ENCODE results near the gene ZBED4. TPM values are rescaled to one million over a fixed set of nuclear protein-coding genes. Genes with fewer than 3 reads are reported as not detected.

Gene ZBED4
- total RNA-seq, 2 experiments from 2014 or later = 18.4 TPM

- peaks cover 52% of the 10 kb centered on the region for H3K4me1 Mint-ChIP-seq (ENCODE audit: low read depth)
- peaks cover 29% of the 10 kb centered on the region for H3K36me3 Mint-ChIP-seq
- no peaks in the 10 kb centered on the region for H3K27me3 Mint-ChIP-seq
- DNase-seq = peak; percentile 53
- peak within 1 kb of the TSS; percentile 90 for H3K4me3 Mint-ChIP-seq
- POLR2A ChIA-PET = interaction anchor here (1.1 to 1.2 kb wide), 2 partner anchors 37 to 88 kb away, joined by 3 read pairs; no protein-coding TSS in a partner anchor
- intact Hi-C loops (cut with micrococcal nuclease) = no loop called here
- CTCF ChIA-PET = no interaction called here
- peak within 1 kb of the TSS; percentile 92 for H3K27ac Mint-ChIP-seq
- H3K9me3 Mint-ChIP-seq = no peaks in the 10 kb centered on the region
Measured at GRCh38 chr22:49827853-49828598, 25.6 kb upstream of the ZBED4 start, which contains the start of gene BRD1. Gene BRD1 (minus strand): TSS chr22:49827873. CDS start chr22:49824317, 3,556 bp downstream.

GRCh38 chr22:49828599-49828965 is 25.1 kb upstream of the ZBED4 start:
- intact Hi-C loops (cut with micrococcal nuclease) = no loop called here
- POLR2A ChIA-PET = interaction anchor here (1.1 to 1.6 kb wide), 3 partner anchors 23 to 88 kb away, joined by 3 to 4 read pairs (median 3); no protein-coding TSS in a partner anchor

GRCh38 chr22:49829044-49829853 is 24.4 kb upstream of the ZBED4 start:
- intact Hi-C loops (cut with micrococcal nuclease) = no loop called here
- ChIA-PET POLR2A (interaction anchor here (1.1 to 1.6 kb wide), 6 partner anchors 9 to 107 kb away, joined by 3 to 5 read pairs (median 4); no protein-coding TSS in a partner anchor), CTCF (interaction anchor here (0.6 to 0.9 kb wide), 2 partner anchors 17 to 102 kb away, joined by 3 to 4 read pairs; no protein-coding TSS in a partner anchor)
- DNase-seq = peak; percentile 29
- peak overlapping the region; percentile 72 for H3K4me3 Mint-ChIP-seq
- peaks cover 52% of the 10 kb centered on the region for H3K4me1 Mint-ChIP-seq (ENCODE audit: low read depth)
- H3K9me3 Mint-ChIP-seq = no peaks in the 10 kb centered on the region
- no peaks in the 10 kb centered on the region for H3K27me3 Mint-ChIP-seq
- H3K27ac Mint-ChIP-seq = peak overlapping the region; percentile 91
- H3K36me3 Mint-ChIP-seq = peaks cover 18% of the 10 kb centered on the region

More at GRCh38 chr22:49828599-49828965, 25.1 kb upstream of the ZBED4 start:
- CTCF ChIA-PET = no interaction called here
- Mint-ChIP-seq H3K27ac (peak overlapping the region; percentile 91), H3K36me3 (peaks cover 24% of the 10 kb centered on the region), H3K4me1 (ENCODE audit: low read depth) (peaks cover 53% of the 10 kb centered on the region), H3K9me3 (no peaks in the 10 kb centered on the region), H3K4me3 (peak overlapping the region; percentile 72), H3K27me3 (no peaks in the 10 kb centered on the region)
- DNase-seq = peak; percentile 21

- POLR2A ChIA-PET = no interaction called here
- Mint-ChIP-seq H3K27me3 (no peaks in the 10 kb centered on the region), H3K4me1 (ENCODE audit: low read depth) (peaks cover 48% of the 10 kb centered on the region), H3K27ac (no peak overlapping the region), H3K4me3 (no peak overlapping the region), H3K36me3 (no peaks in the 10 kb centered on the region), H3K9me3 (no peaks in the 10 kb centered on the region)
- DNase-seq = no peak
- intact Hi-C loops (cut with micrococcal nuclease) = no loop called here
- CTCF ChIA-PET = no interaction called here
Measured at GRCh38 chr22:49833340-49834007, 20.2 kb upstream of the ZBED4 start.

- CTCF ChIA-PET = interaction anchor here (1.3 kb wide), 1 partner anchor 192 kb away, joined by 3 read pairs; no protein-coding TSS in a partner anchor
- H3K36me3 Mint-ChIP-seq = no peaks in the 10 kb centered on the region
- POLR2A ChIA-PET = interaction anchor here (0.6 to 1.9 kb wide), 7 partner anchors 9 to 60 kb away, joined by 4 to 9 read pairs (median 4); partner anchors contain the start of gene ZBED4
- peak overlapping the region; percentile 94 for H3K27ac Mint-ChIP-seq
- H3K9me3 Mint-ChIP-seq = no peaks in the 10 kb centered on the region
- no peaks in the 10 kb centered on the region for H3K27me3 Mint-ChIP-seq
- peak overlapping the region; percentile 65 for H3K4me3 Mint-ChIP-seq
- intact Hi-C loops (cut with micrococcal nuclease) = loop anchor here (1.0 to 5.0 kb wide), 7 partner anchors 9 to 178 kb away; partner anchors contain the start of genes ALG12, CRELD2 and ZBED4
- DNase-seq = peak; percentile 93
- H3K4me1 Mint-ChIP-seq (ENCODE audit: low read depth) = peaks cover 36% of the 10 kb centered on the region
Measured at GRCh38 chr22:49838771-49839717, 14.6 kb upstream of the ZBED4 start.

- no peak for DNase-seq
- Mint-ChIP-seq H3K4me1 (ENCODE audit: low read depth) (peaks cover 6% of the 10 kb centered on the region), H3K27me3 (peaks cover 3% of the 10 kb centered on the region), H3K4me3 (no peak overlapping the region), H3K27ac (no peak overlapping the region), H3K9me3 (no peaks in the 10 kb centered on the region), H3K36me3 (no peaks in the 10 kb centered on the region)
- ChIA-PET CTCF (no interaction called here), POLR2A (no interaction called here)
- intact Hi-C loops (cut with micrococcal nuclease) = no loop called here
Measured at GRCh38 chr22:49845241-49845640, 8.4 kb upstream of the ZBED4 start.

GRCh38 chr22:49845666-49846459 is 7.8 kb upstream of the ZBED4 start:
- no peak for DNase-seq
- CTCF ChIA-PET = no interaction called here
- H3K4me3 Mint-ChIP-seq = no peak overlapping the region
- H3K4me1 Mint-ChIP-seq (ENCODE audit: low read depth) = peaks cover 7% of the 10 kb centered on the region
- intact Hi-C loops (cut with micrococcal nuclease) = no loop called here
- POLR2A ChIA-PET = no interaction called here
- H3K9me3 Mint-ChIP-seq = no peaks in the 10 kb centered on the region
- H3K27me3 Mint-ChIP-seq = peaks cover 6% of the 10 kb centered on the region
- no peaks in the 10 kb centered on the region for H3K36me3 Mint-ChIP-seq
- H3K27ac Mint-ChIP-seq = no peak overlapping the region

GRCh38 chr22:49847751-49848689 is 5.6 kb upstream of the ZBED4 start:
- Mint-ChIP-seq H3K36me3 (no peaks in the 10 kb centered on the region), H3K4me3 (peak overlapping the region; percentile 32), H3K27ac (no peak overlapping the region), H3K27me3 (peaks cover 6% of the 10 kb centered on the region), H3K9me3 (no peaks in the 10 kb centered on the region), H3K4me1 (ENCODE audit: low read depth) (peaks cover 11% of the 10 kb centered on the region)
- ChIA-PET CTCF (no interaction called here), POLR2A (interaction anchor here (0.5 to 1.6 kb wide), 2 partner anchors 10 to 39 kb away, joined by 4 read pairs; no protein-coding TSS in a partner anchor)
- DNase-seq = no peak
- intact Hi-C loops (cut with micrococcal nuclease) = no loop called here

- peaks cover 11% of the 10 kb centered on the region for H3K4me1 Mint-ChIP-seq (ENCODE audit: low read depth)
- H3K27me3 Mint-ChIP-seq = peaks cover 6% of the 10 kb centered on the region
- ChIA-PET POLR2A (interaction anchor here (0.5 to 1.6 kb wide), 2 partner anchors 10 to 40 kb away, joined by 4 read pairs; no protein-coding TSS in a partner anchor), CTCF (no interaction called here)
- peak overlapping the region; percentile 26 for H3K4me3 Mint-ChIP-seq
- intact Hi-C loops (cut with micrococcal nuclease) = no loop called here
- H3K27ac Mint-ChIP-seq = no peak overlapping the region
- DNase-seq = peak; percentile 19
- H3K36me3 Mint-ChIP-seq = no peaks in the 10 kb centered on the region
- H3K9me3 Mint-ChIP-seq = no peaks in the 10 kb centered on the region
Measured at GRCh38 chr22:49848690-49849160, 4.9 kb upstream of the ZBED4 start.

Data from activated CD4-positive, alpha-beta memory T cell treated with anti-CD3 and anti-CD28 coated beads for 36 hours (primary cell).